Activated T-cell treated with anti-CD3 and anti-CD28 coated beads for 4 hours (primary cell): Measurements from ENCODE around the gene CDC42SE2.
"Not testable (repeated sequence)": the region's sequence is repeated elsewhere in the genome, so short reads cannot be mapped to it uniquely, and the experiment has no call there.

Source experiments
- DNase-seq: peaks from one replicate; pipeline ENCODE4 v3.0.0-alpha.2; 2020

The CDC42SE2 gene

GRCh38 chr5:131396630-131397273 lies 132.9 kb downstream of the CDC42SE2 start:
- DNase-seq: no peak

GRCh38 chr5:131399007-131399406 lies 135.2 kb downstream of the CDC42SE2 start:
- DNase-seq: not testable (repeated sequence)

DNA sequence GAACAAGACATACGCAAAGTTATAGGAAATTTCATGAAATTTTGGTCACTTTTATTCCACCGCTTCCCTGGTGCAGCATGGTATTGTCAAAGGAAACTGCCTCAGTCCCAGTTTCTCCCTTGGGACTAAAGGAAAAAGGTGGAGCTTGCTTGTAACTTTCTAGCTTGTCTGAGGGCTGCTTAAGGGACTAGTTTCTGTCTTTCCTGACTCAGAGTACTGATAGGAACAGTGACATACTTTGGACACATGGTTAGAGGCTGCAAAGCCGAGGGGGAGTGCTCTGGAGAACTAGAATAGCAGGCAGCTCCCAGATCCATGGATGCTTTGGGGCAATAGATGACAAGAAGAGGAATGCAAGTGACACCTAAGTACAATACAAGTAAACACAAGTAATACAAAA lies 136.7 kb downstream of the CDC42SE2 start:
- DNase-seq: no peak

DNA sequence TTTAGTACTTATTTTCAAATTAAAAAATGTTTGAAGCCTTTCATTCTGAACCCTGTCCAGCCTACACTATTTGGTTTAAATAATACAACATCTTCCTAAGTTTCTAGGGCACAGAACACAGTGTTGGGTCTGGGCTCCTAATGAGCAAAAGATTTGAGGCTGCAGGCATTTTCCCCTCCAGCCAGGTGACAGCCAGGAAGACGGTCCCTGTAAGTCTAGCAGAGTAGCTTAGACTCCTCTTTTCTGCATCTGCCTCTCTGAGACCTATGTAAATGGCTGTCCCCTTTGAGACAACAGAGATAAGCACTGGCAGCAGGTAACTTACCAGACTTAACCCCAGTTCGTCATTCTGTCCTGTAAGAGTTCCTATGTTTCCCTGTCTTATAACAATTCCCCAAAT lies 141.8 kb downstream of the CDC42SE2 start:
- no peak for DNase-seq

DNA sequence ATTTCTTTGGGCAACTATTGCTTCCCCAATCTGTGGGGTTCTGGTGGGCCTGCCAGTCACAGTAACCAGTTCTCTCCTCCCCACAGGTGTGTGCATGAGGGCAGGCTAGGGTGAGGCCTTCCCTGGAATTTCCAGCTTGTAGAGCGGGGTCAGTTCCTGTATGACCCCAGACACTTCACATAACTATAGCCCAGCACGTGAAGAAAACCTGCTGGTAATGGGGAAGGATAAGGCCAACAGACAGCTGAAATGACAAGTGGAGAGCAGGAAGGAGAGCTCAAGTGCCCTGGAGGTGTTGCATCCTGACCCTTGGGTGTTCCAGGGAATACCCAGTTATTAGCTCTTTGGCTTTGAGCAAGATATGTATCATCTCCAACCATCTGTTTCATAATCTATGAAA lies 142.2 kb downstream of the CDC42SE2 start:
- no peak for DNase-seq

GRCh38 chr5:131406975-131407638 lies 143.3 kb downstream of the CDC42SE2 start:
- DNase-seq: no peak

DNA sequence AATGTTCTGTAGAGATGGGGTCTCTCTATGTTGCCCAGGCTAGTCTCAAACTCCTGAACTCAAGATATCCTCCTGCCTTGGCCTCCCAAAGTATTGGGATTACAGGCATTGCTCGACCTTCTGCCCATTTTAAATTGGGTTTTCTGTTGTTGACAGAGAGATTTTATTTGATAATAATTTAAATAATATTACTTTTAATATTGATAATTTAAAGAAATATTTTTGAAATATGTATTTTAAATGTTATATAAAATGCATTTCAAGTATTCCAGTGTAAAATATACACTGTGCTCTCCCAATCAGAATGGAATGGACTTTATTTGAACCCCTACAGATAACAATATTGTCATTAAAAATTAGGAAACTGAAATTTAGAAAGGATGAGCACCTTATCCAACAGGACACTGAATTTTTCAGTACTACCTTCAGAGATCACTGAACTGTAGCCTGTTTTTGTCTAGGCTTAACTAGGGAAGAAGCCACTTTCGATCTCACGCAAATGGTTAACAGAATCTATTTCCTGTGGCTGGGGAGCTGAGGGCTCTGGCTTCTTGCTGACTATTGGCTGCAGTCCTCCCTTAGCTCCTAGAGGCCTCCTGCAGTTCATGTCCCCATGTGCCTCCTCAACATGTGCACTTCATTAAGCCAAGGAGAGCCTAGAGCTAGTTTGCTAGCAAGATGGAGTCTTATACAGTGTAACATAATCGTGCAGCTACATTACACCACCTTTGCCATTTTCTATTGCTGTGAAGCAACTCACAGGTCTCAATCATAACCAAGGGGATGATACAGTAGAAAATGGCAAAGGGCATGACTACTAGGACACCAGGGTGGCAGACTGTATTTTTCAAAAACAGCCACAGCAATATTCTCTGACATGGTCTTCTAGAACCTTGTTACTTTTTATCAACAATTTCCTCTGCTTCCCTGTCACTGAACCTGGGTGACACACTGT lies 150.0 kb downstream of the CDC42SE2 start:
- no peak for DNase-seq

- no peak for DNase-seq
These were observed 152.9 kb downstream of the CDC42SE2 start for GRCh38 chr5:131416729-131417128.

DNA sequence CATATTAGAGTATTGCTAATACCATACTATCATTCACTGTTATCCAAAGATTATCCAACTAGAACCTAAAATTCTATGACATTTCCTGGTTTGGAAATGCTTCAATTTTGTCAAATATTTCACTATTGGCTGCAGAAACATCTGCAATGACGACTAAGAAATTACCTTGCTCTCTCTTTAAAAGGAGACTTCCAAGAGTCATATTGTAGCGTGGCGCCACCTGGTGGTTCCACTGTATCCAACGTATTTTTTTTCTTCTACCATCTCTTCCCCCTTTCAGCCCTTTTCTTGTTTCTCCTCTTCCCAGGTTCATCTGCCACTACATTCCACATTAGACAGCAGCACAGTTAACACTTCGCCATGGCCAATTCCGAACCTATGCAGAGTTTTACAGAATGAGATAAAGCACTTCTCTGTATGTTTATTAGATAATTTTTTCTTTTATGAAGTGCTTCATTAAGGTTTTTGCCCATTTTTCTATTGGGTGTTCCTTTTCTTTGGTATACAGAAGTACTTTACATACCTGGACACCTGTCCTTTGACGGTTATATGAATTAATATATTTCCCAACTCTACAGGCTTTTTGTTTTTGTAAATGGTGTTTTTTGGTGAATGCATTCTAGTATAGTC lies 153.5 kb downstream of the CDC42SE2 start:
- DNase-seq: peak; percentile 80

GRCh38 chr5:131418846-131419245 lies 155.0 kb downstream of the CDC42SE2 start:
- DNase-seq: no peak

DNA sequence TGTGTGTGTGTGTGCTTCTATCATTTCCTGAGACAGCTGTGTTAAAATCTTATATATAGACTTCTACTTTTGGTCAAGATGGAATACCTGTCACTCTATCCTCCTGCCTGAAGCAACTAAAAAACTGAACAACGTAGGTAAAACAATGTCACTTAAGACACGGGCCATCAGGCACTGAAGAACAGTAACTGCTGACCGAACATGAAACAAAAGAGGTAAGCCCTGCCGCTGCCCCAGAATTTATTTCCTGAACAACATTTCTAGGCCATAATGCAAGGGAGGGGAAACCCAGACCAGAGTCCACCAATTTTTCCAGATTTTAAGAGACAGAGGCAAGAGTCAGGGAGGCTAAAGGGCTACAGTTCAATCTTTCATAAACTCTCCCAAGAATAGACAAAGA lies 156.0 kb downstream of the CDC42SE2 start:
- no peak for DNase-seq

DNA sequence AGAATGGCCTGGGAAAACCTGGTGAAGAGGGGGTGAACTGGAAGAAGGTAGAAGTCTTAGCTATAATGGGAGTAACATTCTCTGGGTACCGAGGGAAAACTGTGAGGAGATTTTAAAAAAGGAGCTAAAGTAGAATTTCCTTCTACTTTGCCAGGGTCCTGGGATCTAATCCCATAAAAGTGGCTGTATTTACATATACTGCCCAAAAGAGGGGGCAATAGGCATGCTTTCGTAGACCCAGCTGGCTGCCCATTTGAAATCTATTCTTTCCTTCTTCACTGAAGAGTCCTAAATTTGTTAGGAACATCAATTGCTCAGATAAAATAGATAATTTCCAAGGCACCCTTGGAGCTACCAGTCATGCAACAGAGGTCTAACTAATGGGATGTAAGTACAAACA lies 159.2 kb downstream of the CDC42SE2 start:
- no peak for DNase-seq

DNA sequence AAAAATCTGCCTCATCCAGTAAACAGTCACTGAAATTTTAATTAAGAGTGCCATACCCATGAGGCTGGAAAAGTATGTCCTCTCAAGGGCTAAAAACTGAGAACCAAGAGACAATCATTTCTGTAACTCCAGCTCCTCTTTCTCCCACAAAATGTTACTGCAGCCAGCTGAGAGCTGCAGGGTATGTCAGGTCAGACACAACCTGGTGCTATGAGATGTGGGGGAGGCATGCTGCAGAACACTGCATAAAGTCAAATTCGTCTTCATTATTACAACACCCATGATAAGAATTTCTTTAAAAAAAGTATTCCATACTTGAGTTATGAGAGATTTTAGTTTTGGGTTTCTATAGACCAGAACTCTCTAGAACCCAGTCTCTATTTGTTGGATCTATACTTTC lies 162.2 kb downstream of the CDC42SE2 start:
- DNase-seq: no peak

DNA sequence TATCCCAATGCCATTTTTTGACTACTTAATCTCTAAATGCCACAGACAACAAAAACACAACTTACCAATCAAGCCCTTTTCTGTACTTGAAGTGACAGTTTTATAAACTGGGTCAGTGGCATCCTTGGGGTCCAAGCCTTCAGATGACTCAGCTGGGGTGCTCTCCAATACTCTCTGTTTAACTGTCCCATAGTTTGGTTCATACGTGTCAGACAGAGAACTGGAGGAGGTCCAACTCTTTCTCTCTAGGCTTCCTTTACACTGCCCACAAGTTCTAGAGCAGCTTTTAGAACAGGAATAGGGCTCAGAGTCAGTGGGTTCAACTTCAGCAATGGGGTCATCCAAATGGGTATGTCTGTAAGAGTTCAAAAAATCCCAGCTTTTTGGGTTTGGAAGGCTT lies 166.9 kb downstream of the CDC42SE2 start:
- DNase-seq: no peak

- no peak for DNase-seq
These were observed 167.9 kb downstream of the CDC42SE2 start for GRCh38 chr5:131431794-131432193.

DNA sequence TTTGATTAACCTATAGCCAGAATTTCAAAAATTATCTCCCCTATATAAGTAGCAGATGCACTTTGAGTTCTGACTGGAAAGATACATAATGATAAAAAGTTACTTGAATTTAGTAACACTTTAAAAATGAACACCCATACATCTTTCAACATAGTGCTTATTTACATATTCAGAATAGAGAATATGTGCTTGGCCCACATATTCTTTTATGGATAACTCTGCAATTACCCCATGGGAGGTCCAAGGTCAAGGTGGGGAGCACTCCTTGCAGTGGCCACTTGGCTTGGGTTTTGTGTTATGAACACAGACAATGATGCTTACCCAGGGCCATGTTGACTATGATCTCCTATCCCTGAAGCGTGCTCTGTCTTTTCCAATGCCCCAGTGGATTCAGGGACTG lies 169.3 kb downstream of the CDC42SE2 start:
- no peak for DNase-seq

DNA sequence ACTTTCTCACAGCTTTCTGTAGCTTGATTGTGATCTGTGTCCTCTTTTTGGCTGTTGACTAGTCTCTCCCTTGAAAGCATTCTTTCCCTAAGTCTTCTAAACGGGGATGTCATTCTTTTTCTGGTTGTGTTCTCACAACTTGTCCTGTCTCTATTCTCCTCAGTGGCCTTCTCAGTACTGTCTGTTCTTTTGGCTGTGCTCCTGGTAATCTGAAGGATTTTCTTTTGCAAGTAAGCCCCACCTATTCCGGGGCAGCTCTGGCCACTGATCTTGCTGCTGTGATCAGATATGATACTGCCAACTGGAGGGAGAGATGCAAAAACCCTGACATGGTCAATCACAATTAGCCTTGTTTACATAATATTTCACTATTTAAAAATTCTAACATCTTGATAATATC lies 172.2 kb downstream of the CDC42SE2 start:
- DNase-seq: no peak

GRCh38 chr5:131441184-131441583 lies 177.3 kb downstream of the CDC42SE2 start:
- no peak for DNase-seq
